PC-3 (cell line): ENCODE results near the gene MOB2. TPM values are rescaled to one million over a fixed set of nuclear protein-coding genes. Genes with fewer than 3 reads are reported as not detected.
A peak's percentile ranks its signal among the peaks of the same experiment; 100 is the strongest.

Experiments used
- ATAC-seq: fragments of 200-7000 bp; cut with Tn5 transposase; 2 replicates; pipeline ENCODE4 v1.9.1; 2020; ENCODE audit warnings: mild to moderate bottlenecking, moderate library complexity
- BruUV-seq: library from RNA; stranded (reverse); fragments of 400-500 nt; replicated peaks from 2 replicates; lab custom pipeline; 2021; lab: Mats Ljungman, UMichigan
- CTCF ChIA-PET: fragments of 300-600 bp; sonication (Branson Sonifier 250); formaldehyde crosslinking; loops from one replicate; lab custom pipeline; 2022; ENCODE audit warnings: antibody characterized with exemption; lab: Charles Lee
- POLR2A ChIA-PET: fragments of 300-600 bp; sonication (Branson Sonifier 250); formaldehyde crosslinking; loops from one replicate; lab custom pipeline; 2022; ENCODE audit warnings: antibody characterized with exemption; ENCODE audit not compliant: unreplicated experiment; lab: Charles Lee
- DNase-seq: peaks from one replicate; pipeline ENCODE4 v3.0.0-alpha.2; 2015
- H2AFZ ChIP-seq: fragments of 300-600 bp; sonication (generic); 2 replicates; pipeline ENCODE4 v1.6.0; 2016; ENCODE audit warnings: antibody characterized with exemption, low read length
- H3F3A ChIP-seq: fragments of 300-600 bp; sonication (generic); one replicate; pipeline ENCODE4 v1.6.0; 2017; ENCODE audit warnings: antibody characterized with exemption, low read length, control low read depth, mild to moderate bottlenecking; ENCODE audit not compliant: unreplicated experiment
- H3K27ac ChIP-seq: fragments of 300-600 bp; sonication (generic); 2 replicates; pipeline ENCODE4 v1.5.1; 2016; ENCODE audit warnings: mild to moderate bottlenecking, low read length
- H3K27me3 ChIP-seq: fragments of 300-600 bp; sonication (generic); 2 replicates; pipeline ENCODE4 v1.6.1; 2016; ENCODE audit warnings: low read length, mixed read lengths
- H3K36me3 ChIP-seq: fragments of 300-600 bp; sonication (generic); 2 replicates; pipeline ENCODE4 v1.6.1; 2016; ENCODE audit warnings: low read depth, mixed run types, low read length, mixed read lengths
- H3K4me1 ChIP-seq: fragments of 300-600 bp; sonication (generic); 2 replicates; pipeline ENCODE4 v1.5.1; 2016; ENCODE audit warnings: low read length; ENCODE audit not compliant: insufficient read depth
- H3K4me2 ChIP-seq: fragments of 300-600 bp; sonication (generic); 2 replicates; pipeline ENCODE4 v1.6.0; 2016; ENCODE audit warnings: low read length
- H3K4me3 ChIP-seq: fragments of 300-600 bp; sonication (generic); 2 replicates; pipeline ENCODE4 v1.5.1; 2016; ENCODE audit warnings: mild to moderate bottlenecking, low read length, mixed read lengths
- H3K79me2 ChIP-seq: fragments of 300-600 bp; sonication (generic); 2 replicates; pipeline ENCODE4 v1.6.1; 2017; ENCODE audit warnings: low read length, mixed read lengths
- H3K9ac ChIP-seq: fragments of 300-600 bp; sonication (generic); 2 replicates; pipeline ENCODE4 v1.6.0; 2016; ENCODE audit warnings: mild to moderate bottlenecking, low read length
- H3K9me2 ChIP-seq: fragments of 300-600 bp; sonication (generic); replicated peaks from 2 replicates; pipeline ENCODE4 v1.6.1; 2016; ENCODE audit warnings: mixed run types, low read length, mixed read lengths
- H3K9me3 ChIP-seq: fragments of 300-600 bp; sonication (generic); 2 replicates; pipeline ENCODE4 v1.6.1; 2016; ENCODE audit warnings: low read length, mixed read lengths
- H4K20me1 ChIP-seq: fragments of 300-600 bp; sonication (generic); 2 replicates; pipeline ENCODE4 v1.6.1; 2016; ENCODE audit warnings: low read length, mixed read lengths
- CTCF ChIP-seq: fragments of 300-600 bp; sonication (generic); conservative IDR thresholded peaks from 2 replicates; pipeline ENCODE4 v1.5.1; 2017; ENCODE audit warnings: antibody characterized with exemption, low read depth, mild to moderate bottlenecking, low read length
- EZH2 ChIP-seq: fragments of 300-600 bp; sonication (generic); IDR thresholded peaks from one replicate; pipeline ENCODE4 v1.6.1; 2017; ENCODE audit warnings: antibody characterized with exemption, mild to moderate bottlenecking, low read length; ENCODE audit not compliant: unreplicated experiment
- EZH2phosphoT487 ChIP-seq: fragments of 300-600 bp; sonication (generic); IDR thresholded peaks from 2 replicates; pipeline ENCODE4 v1.6.1; 2018; ENCODE audit warnings: mild to moderate bottlenecking, antibody characterized with exemption, low read length, borderline replicate concordance
- intact Hi-C: fragments of 100-400 bp; cut with micrococcal nuclease; formaldehyde crosslinking; loops from 2 replicates; pipeline ENCODE4 v1.9.0; 2023
- total RNA-seq: library from RNA; depleted of rRNA; stranded (reverse); fragments of >200 nt; gene quantifications from 2 replicates; pipeline ENCODE4 v1.2.3, GENCODE V29; 2014

MOB2 gene
- total RNA-seq, 1 experiment from 2014 or later, result 31.0 TPM

- no peak overlapping the region for H3K9ac ChIP-seq
- H3K79me2 ChIP-seq, result peaks cover 54% of the 10 kb centered on the region
- no peak overlapping the region for H3K4me3 ChIP-seq
- no peaks in the 10 kb centered on the region for H3F3A ChIP-seq
- H3K9me2 ChIP-seq, result no peaks in the 10 kb centered on the region
- peaks cover 3% of the 10 kb centered on the region; the same call in 1 of the 2 replicates for H3K4me1 ChIP-seq
- TF ChIP-seq CTCF (peak; percentile 84), EZH2 (no peak)
- H3K27ac ChIP-seq, result no peak overlapping the region
- H3K27me3 ChIP-seq, result no peaks in the 10 kb centered on the region
- H2AFZ ChIP-seq, result no peak overlapping the region
- DNase-seq (peak; percentile 71), ATAC-seq (peak; percentile 96)
- H3K4me2 ChIP-seq, result peak overlapping the region; percentile 57; the same call in 1 of the 2 replicates
- intact Hi-C loops, result loop anchor here (10.0 kb wide), 1 partner anchor 401 kb away; no protein-coding TSS in a partner anchor
- BruUV-seq, result no TSS peak
- CTCF ChIA-PET, result no interaction called here
- POLR2A ChIA-PET, result no interaction called here
- H4K20me1 ChIP-seq, result peaks cover 35% of the 10 kb centered on the region; the same call in 1 of the 2 replicates
- no peaks in the 10 kb centered on the region for H3K36me3 ChIP-seq
- no peaks in the 10 kb centered on the region for H3K9me3 ChIP-seq
Observed at GRCh38 chr11:1515082-1516060, 28.8 kb upstream of the MOB2 start.

GRCh38 chr11:1514336-1515061 lies 27.9 kb upstream of the MOB2 start:
- H3K79me2 ChIP-seq, result peaks cover 53% of the 10 kb centered on the region

More at GRCh38 chr11:1514336-1515061, 27.9 kb upstream of the MOB2 start:
- ChIA-PET CTCF (no interaction called here), POLR2A (no interaction called here)
- no peaks in the 10 kb centered on the region for H3F3A ChIP-seq
- no peaks in the 10 kb centered on the region for H3K27me3 ChIP-seq
- no peak overlapping the region for H3K9ac ChIP-seq
- no peaks in the 10 kb centered on the region for H3K9me2 ChIP-seq
- no peaks in the 10 kb centered on the region for H3K9me3 ChIP-seq
- DNase-seq (no peak), ATAC-seq (no peak)
- H3K27ac ChIP-seq, result no peak overlapping the region
- H3K36me3 ChIP-seq, result no peaks in the 10 kb centered on the region
- H4K20me1 ChIP-seq, result peaks cover 35% of the 10 kb centered on the region; the same call in 1 of the 2 replicates
- no TSS peak for BruUV-seq
- H3K4me3 ChIP-seq, result no peak overlapping the region
- no peak overlapping the region for H3K4me2 ChIP-seq
- no peak for TF ChIP-seq EZH2phosphoT487
- no peak for TF ChIP-seq EZH2
- no peak for TF ChIP-seq CTCF
- H2AFZ ChIP-seq, result no peak overlapping the region
- intact Hi-C loops, result loop anchor here (10.0 kb wide), 1 partner anchor 400 kb away; no protein-coding TSS in a partner anchor
- H3K4me1 ChIP-seq, result peaks cover 3% of the 10 kb centered on the region; the same call in 1 of the 2 replicates
